Thyroid gland (tissue), 4 donors: ENCODE results near the gene COPG1. TPM values are rescaled to one million over a fixed set of nuclear protein-coding genes. Genes with fewer than 3 reads are reported as not detected.
A peak's percentile ranks its signal among the peaks of the same experiment; 100 is the strongest.

ENCODE experiments used
- DNase-seq, 2 donors: peaks; one replicate each; pipeline ENCODE4 v3.0.0-alpha.2; 2019
- H3K27ac ChIP-seq, 3 donors: fragments of 200-600 bp; sonication (generic); 1 replicate in 2 of 3; 2 replicates in 1 of 3; pipeline ENCODE4 v1.5.1; 2016 to 2019; ENCODE audit warnings: mild to moderate bottlenecking in 1 of 3, moderate library complexity in 1 of 3
- H3K27me3 ChIP-seq: fragments of 200-600 bp; sonication (generic); one replicate; pipeline ENCODE4 v1.5.1; 2019
- H3K36me3 ChIP-seq, 2 donors: fragments of 200-600 bp; sonication (generic); one replicate each; pipeline ENCODE4 v1.5.1; 2016 to 2019
- H3K4me1 ChIP-seq, 2 donors: fragments of 200-600 bp; sonication (generic); one replicate each; pipeline ENCODE4 v1.5.1; 2017 to 2019
- H3K4me3 ChIP-seq, 3 donors: fragments of 200-600 bp; sonication (generic); replicated peaks in 1 of 3; 1 replicate in 2 of 3; 2 replicates in 1 of 3; pipeline ENCODE4 v1.5.1; 2016; ENCODE audit warnings: mild to moderate bottlenecking in 1 of 3
- H3K9me3 ChIP-seq: fragments of 200-600 bp; sonication (generic); one replicate; pipeline ENCODE4 v1.5.1; 2017
- CTCF ChIP-seq, 6 experiments: fragments of 200-600 bp in 3 of 6; fragments of 450-650 bp in 3 of 6; sonication (generic) in 3 of 6; IDR thresholded peaks; one replicate each; pipeline ENCODE4 v1.5.1; 2016 to 2019; ENCODE audit warnings: antibody characterized with exemption in 6 of 6, mild to moderate bottlenecking in 2 of 6, inconsistent platforms in 1 of 6, moderate library complexity in 1 of 6
- POLR2A ChIP-seq, 2 donors: fragments of 450-650 bp; IDR thresholded peaks; one replicate each; pipeline ENCODE4 v1.6.1; 2017; ENCODE audit warnings: antibody characterized with exemption in 2 of 2, mild to moderate bottlenecking in 2 of 2, moderate library complexity in 1 of 2
- WGBS, 2 donors: methylation state at CpG; one replicate each; pipeline ENCODE4 v1.1.5; 2017; 5-methylcytosine and 5-hydroxymethylcytosine counted together
- intact Hi-C: fragments of 100-400 bp; cut with DNase I; formaldehyde crosslinking; loops from one replicate; pipeline ENCODE4 v1.15.1; 2023
- total RNA-seq, 4 donors: library from RNA; depleted of rRNA; stranded (reverse); fragments of >200 nt; gene quantifications; one replicate each; pipeline ENCODE4 v1.2.3, GENCODE V29; 2016

The COPG1 gene
- total RNA-seq, 4 donors from 2014 or later: 95.8 to 195 (median 159) TPM

GRCh38 chr3:129310111-129311011 lies 61.0 kb downstream of the COPG1 start:
- Histone ChIP-seq H3K27ac (peak overlapping the region in 2 of 3 donors; percentile 17 to 29), H3K9me3 (no peaks in the 10 kb centered on the region), H3K4me3 (no peak overlapping the region), H3K4me1 (peaks cover 9 to 24% of the 10 kb centered on the region in 2 donors), H3K36me3 (no peaks in the 10 kb centered on the region), H3K27me3 (no peaks in the 10 kb centered on the region)
- WGBS, 2 donors: 79 to 82% methylated on average over 7 of the region's 7 CpGs
- TF ChIP-seq POLR2A (IDR thresholded peaks at IDR 0.05): no peak
- TF ChIP-seq CTCF (IDR thresholded peaks at IDR 0.05): no peak
- peak in 1 of 2 donors; percentile 45 for DNase-seq
- intact Hi-C loops: loop anchor here (5.0 kb wide), 1 partner anchor 33 kb away; the partner anchor contains the start of gene HMCES

GRCh38 chr3:129311054-129311902 lies 61.9 kb downstream of the COPG1 start:
- H3K9me3 ChIP-seq: no peaks in the 10 kb centered on the region
- H3K27ac ChIP-seq: peak overlapping the region in 1 of 3 donors; percentile 10
- intact Hi-C loops: loop anchor here (5.0 kb wide), 1 partner anchor 34 kb away; the partner anchor contains the start of gene HMCES
- TF ChIP-seq CTCF (IDR thresholded peaks at IDR 0.05) (no peak), POLR2A (IDR thresholded peaks at IDR 0.05) (no peak)
- no peaks in the 10 kb centered on the region for H3K27me3 ChIP-seq
- 83 to 94% methylated on average over 3 of the region's 3 CpGs for WGBS, 2 donors
- H3K4me3 ChIP-seq: no peak overlapping the region
- H3K4me1 ChIP-seq: peaks cover 5 to 24% of the 10 kb centered on the region in 2 donors
- DNase-seq: no peak
- H3K36me3 ChIP-seq: no peaks in the 10 kb centered on the region

GRCh38 chr3:129312021-129312639 lies 62.7 kb downstream of the COPG1 start:
- Histone ChIP-seq H3K36me3 (no peaks in the 10 kb centered on the region), H3K27ac (no peak overlapping the region), H3K4me3 (no peak overlapping the region), H3K4me1 (peaks cover 10 to 29% of the 10 kb centered on the region in 2 donors), H3K27me3 (no peaks in the 10 kb centered on the region), H3K9me3 (no peaks in the 10 kb centered on the region)
- DNase-seq: no peak
- TF ChIP-seq CTCF (IDR thresholded peaks at IDR 0.05) (no peak), POLR2A (IDR thresholded peaks at IDR 0.05) (no peak)
- intact Hi-C loops: loop anchor here (5.0 kb wide), 1 partner anchor 35 kb away; the partner anchor contains the start of gene HMCES
- 85 to 90% methylated on average over 2 of the region's 2 CpGs for WGBS, 2 donors

GRCh38 chr3:129312671-129313414 lies 63.4 kb downstream of the COPG1 start:
- intact Hi-C loops: loop anchor here (5.0 kb wide), 1 partner anchor 36 kb away; the partner anchor contains the start of gene HMCES
- Histone ChIP-seq H3K4me1 (peaks cover 13 to 32% of the 10 kb centered on the region in 2 donors), H3K9me3 (no peaks in the 10 kb centered on the region), H3K27me3 (no peaks in the 10 kb centered on the region), H3K27ac (peak overlapping the region in 2 of 3 donors; percentile 68 to 94), H3K4me3 (no peak overlapping the region), H3K36me3 (no peaks in the 10 kb centered on the region)
- TF ChIP-seq POLR2A (IDR thresholded peaks at IDR 0.05) (no peak), CTCF (IDR thresholded peaks at IDR 0.05) (no peak)
- peak; percentile 17 to 27 for DNase-seq
